GM18526 (cell line): ENCODE measurements around the gene OR10P1.

Source experiments
- POLR2A ChIP-seq: IDR thresholded peaks from 3 replicates; pipeline ENCODE4 v1.6.1; 2011; ENCODE audit not compliant: insufficient read length; ENCODE audit errors: extremely low read depth

Gene OR10P1

DNA sequence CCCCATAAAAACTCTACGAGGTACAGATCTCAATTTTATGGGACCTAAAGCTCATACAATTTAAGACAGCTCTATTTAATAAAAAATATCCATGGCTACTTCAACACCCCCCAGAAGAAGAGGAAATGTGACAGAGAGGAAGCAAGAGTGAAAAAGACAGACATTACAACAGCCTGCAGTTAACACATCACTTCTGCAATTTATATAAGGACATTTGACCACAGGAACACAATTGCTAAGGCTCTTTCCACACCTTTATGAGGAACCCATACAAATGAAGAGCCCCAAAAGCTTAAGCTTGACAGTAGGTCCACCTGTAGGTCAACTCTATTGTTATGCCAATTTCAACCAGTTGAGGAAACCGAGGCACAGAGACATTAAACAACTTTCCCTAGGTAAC is 5.6 kb downstream of the OR10P1 start:
- TF ChIP-seq POLR2A = no peak

DNA sequence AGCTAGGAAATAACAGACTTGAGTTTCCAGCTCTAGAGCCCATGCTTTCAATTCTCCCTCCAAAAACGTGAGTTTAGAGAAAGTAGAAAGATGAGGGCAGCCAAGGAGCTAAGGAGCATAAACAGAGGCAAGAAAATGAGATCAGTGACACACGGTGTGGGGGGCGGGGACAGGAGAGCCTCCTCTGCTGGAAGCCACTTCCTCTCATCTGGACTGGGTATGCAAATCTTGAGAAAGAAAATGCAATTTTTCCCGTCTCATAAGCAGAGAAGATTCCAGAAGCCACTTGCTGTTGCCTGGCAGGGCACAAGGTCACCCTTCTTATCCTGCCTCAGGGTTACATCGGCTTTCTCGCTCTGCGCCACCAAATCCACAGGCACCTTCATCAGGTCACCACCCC is 6.0 kb downstream of the OR10P1 start:
- TF ChIP-seq POLR2A = no peak

- TF ChIP-seq POLR2A = no peak
These were observed 7.9 kb downstream of the OR10P1 start for GRCh38 chr12:55644591-55644990.

GRCh38 chr12:55647027-55647426 is 10.3 kb downstream of the OR10P1 start:
- TF ChIP-seq POLR2A = no peak

DNA sequence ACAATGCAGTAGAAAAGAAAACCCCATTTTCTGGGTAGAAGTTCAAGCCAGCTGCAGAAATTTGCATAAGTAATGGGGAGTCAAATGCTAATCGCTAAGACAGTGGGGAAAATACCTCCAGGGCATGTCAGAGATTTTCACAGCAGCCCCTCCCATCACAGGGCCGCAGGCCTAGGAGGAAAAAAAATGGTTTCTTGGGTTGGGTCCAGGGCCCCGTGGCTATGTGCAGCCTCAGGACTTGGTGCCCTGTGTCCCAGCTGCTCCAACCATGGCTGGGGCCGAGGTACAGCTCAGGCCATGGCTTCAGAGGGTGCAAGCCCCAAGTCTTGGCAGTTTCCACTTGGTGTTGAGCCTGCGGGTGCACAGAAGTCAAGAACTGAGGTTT is 14.6 kb downstream of the OR10P1 start:
- no peak for TF ChIP-seq POLR2A

DNA sequence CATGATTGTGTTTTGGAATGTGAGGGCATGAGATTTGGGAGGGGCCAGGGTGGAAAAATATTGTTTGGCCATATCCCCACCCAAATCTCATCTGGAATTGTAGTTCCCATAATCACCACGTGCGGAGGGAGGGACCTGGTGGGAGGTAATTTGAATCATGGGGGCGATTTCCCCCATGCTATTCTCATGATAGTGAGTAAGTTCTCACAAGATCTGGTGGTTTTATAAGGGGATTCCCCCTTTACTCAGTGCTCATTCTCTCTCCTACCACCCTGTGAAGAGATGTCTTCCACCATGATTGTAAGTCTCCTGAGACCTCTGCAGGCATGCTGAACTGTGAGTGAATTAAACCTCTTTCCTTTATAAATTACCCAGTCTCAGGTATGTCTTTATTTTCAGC is 15.7 kb downstream of the OR10P1 start:
- TF ChIP-seq POLR2A = no peak

GRCh38 chr12:55653031-55653430 is 16.3 kb downstream of the OR10P1 start:
- no peak for TF ChIP-seq POLR2A

DNA sequence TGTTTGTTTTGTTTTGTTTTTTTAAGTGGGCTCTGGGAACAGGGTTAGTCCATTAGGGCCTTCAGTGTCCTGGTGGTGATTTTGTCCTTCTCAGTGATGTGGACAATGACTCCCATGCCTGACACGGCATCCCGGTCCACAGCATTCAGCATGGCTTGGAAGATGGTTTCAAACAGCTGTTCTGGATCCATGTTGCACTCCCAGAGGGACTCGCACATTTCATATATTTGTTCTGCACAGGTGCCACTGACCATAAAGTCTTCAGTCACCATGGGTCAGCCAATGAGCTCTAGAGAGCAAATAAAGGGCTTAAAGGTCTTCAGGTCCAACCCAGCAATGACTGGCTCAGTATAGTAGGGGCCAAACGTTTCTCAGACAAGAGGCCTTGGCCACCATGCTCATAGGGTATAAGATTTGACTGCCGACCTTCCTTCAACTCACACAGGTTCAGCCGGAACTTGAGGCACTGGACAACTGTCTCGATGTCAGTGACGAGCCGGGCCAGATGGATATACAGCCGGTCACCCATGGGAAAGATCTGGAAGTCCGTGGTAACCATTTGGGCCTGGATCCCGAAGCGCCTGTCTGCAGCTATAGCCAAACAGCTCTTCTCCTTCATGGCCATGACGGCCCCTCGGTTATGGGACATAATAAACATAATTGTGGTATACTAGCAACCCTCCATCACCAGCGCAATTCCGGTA is 18.0 kb downstream of the OR10P1 start:
- TF ChIP-seq POLR2A = no peak

DNA sequence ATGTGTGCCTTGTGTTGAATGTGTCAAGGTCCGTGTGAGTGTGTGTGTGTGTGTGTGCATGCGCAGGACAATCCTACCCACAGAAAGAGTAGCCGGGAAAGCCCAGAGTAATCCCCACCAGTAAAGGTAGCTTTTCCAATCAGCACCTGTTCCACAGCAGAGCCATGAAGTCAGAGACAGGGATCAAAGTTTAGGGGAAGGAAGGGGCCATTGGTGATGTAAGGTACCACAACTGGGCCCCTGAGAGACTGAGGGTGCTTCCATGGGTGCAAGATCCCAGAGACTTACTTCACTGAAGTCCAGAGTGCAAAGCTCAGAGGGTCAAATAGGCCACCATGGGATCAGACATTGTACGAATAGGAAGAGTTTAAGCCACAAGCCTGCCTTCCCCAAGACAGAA is 20.5 kb downstream of the OR10P1 start:
- no peak for TF ChIP-seq POLR2A

GRCh38 chr12:55658212-55658611 is 21.5 kb downstream of the OR10P1 start:
- TF ChIP-seq POLR2A = no peak

GRCh38 chr12:55658635-55659391 is 22.1 kb downstream of the OR10P1 start:
- no peak for TF ChIP-seq POLR2A

- no peak for TF ChIP-seq POLR2A
These were observed 23.0 kb downstream of the OR10P1 start for GRCh38 chr12:55659486-55660385.

DNA sequence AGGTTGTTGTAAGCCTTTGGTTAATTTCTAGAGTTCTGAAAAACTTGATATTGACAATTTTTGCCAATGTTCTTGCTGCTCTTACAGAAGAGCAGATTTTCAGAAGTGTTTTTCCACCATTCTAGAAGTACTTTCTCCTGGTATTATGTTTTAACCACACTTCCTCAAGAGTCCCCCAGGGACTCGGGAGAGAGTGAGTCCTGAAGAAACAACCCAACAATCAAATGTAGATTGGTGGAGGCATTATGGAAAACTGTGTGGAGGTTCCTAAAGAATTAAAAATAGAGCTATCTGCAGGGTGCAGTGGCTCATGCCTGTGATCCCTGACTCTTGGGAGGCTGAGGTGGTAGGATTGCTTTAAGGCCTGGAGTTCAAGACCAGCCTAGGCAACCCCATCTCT is 26.7 kb downstream of the OR10P1 start:
- TF ChIP-seq POLR2A = no peak

DNA sequence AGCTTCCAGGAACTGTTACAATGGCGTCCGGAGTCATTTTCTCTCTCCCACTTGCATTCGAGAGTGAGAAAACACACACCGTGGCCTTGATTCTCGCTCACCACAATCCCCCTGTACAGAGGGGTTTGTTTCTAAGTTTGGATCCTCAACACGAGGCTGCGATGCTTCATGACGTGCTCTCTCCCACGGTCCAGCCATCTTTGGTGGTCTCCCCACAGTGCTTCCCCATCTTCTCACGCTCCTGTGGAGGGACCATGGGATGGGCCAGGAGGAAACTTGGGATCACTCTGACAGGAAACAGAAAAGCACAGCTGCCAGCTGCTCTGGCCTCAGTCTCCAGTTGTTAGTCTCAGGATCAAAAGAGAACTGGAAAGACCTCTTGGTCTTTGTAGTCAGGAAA is 28.1 kb downstream of the OR10P1 start:
- TF ChIP-seq POLR2A = no peak

DNA sequence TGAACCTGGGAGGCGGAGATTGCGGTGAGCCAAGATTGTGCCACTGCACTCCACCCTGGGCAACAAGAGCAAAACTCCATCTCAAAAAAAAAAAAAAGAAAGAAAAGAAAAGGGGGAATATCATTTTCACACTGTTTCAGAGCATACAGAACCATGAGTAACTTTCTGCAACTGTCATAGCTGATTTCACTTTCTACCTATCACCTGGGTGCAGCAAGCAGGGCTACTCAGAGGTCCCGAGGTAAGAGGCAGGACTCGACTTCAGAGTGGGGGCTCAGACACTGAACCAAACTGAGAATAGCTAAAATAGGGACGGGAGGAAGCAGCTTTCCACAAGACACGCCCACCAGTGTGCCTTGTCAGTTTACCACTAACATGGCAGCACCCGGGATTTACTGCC is 29.8 kb downstream of the OR10P1 start:
- TF ChIP-seq POLR2A = no peak

- TF ChIP-seq POLR2A = no peak
These were observed 33.6 kb downstream of the OR10P1 start for GRCh38 chr12:55670276-55670675.

GRCh38 chr12:55671746-55672145 is 35.1 kb downstream of the OR10P1 start:
- TF ChIP-seq POLR2A = no peak
